Right atrium auricular region (tissue), 2 donors: ENCODE data around the gene SNORC. TPM values are rescaled to one million over a fixed set of nuclear protein-coding genes. Genes with fewer than 3 reads are reported as not detected.

Source experiments
- DNase-seq: peaks from one replicate; pipeline ENCODE4 v3.0.0-alpha.2; 2019; ENCODE audit warnings: low spot score
- H3K27ac ChIP-seq, 2 donors: fragments of 200-600 bp; sonication (generic); 1 replicate in 1 of 2; 2 replicates in 1 of 2; pipeline ENCODE4 v1.5.1; 2016 to 2019
- H3K27me3 ChIP-seq, 2 donors: fragments of 200-600 bp; sonication (generic); one replicate each; pipeline versions ENCODE4 v1.5.1 to v1.6.0; 2017 to 2019
- H3K36me3 ChIP-seq: fragments of 200-600 bp; sonication (generic); one replicate; pipeline ENCODE4 v1.5.1; 2016
- H3K4me1 ChIP-seq, 2 donors: fragments of 200-600 bp; sonication (generic); one replicate each; pipeline versions ENCODE4 v1.5.1 to v1.6.0; 2017 to 2019
- H3K4me3 ChIP-seq, 2 donors: fragments of 200-600 bp; sonication (generic); 1 replicate in 1 of 2; 2 replicates in 1 of 2; pipeline ENCODE4 v1.5.1; 2017 to 2019; ENCODE audit warnings: mild to moderate bottlenecking in 1 of 2, moderate library complexity in 1 of 2
- H3K9me3 ChIP-seq, 2 donors: fragments of 200-600 bp; sonication (generic); one replicate each; pipeline ENCODE4 v1.5.1; 2019
- total RNA-seq, 2 donors: library from RNA; depleted of rRNA; stranded (reverse); fragments of >200 nt; gene quantifications; one replicate each; pipeline ENCODE4 v1.1.0, GENCODE V29; 2016
- TF ChIP-seq, protein P1 (sequence below), 2 donors: fragments of 200-600 bp; sonication (generic); IDR thresholded peaks; one replicate each; pipeline ENCODE4 v1.5.1; 2019; ENCODE audit warnings: antibody characterized with exemption in 2 of 2

The SNORC gene
- total RNA-seq, 2 donors from 2014 or later, result 0.12 to 0.30 TPM

- Histone ChIP-seq H3K27me3 (no peaks in the 10 kb centered on the region), H3K9me3 (no peaks in the 10 kb centered on the region), H3K36me3 (no peaks in the 10 kb centered on the region), H3K4me1 (no peaks in the 10 kb centered on the region), H3K27ac (no peak overlapping the region), H3K4me3 (no peak overlapping the region)
- TF ChIP-seq, protein P1, sequence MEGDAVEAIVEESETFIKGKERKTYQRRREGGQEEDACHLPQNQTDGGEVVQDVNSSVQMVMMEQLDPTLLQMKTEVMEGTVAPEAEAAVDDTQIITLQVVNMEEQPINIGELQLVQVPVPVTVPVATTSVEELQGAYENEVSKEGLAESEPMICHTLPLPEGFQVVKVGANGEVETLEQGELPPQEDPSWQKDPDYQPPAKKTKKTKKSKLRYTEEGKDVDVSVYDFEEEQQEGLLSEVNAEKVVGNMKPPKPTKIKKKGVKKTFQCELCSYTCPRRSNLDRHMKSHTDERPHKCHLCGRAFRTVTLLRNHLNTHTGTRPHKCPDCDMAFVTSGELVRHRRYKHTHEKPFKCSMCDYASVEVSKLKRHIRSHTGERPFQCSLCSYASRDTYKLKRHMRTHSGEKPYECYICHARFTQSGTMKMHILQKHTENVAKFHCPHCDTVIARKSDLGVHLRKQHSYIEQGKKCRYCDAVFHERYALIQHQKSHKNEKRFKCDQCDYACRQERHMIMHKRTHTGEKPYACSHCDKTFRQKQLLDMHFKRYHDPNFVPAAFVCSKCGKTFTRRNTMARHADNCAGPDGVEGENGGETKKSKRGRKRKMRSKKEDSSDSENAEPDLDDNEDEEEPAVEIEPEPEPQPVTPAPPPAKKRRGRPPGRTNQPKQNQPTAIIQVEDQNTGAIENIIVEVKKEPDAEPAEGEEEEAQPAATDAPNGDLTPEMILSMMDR (IDR thresholded peaks at IDR 0.05), result no peak
- no peak for DNase-seq
These were observed 12.0 kb downstream of the SNORC start for GRCh38 chr2:232882085-232882484.

- Histone ChIP-seq H3K4me1 (no peaks in the 10 kb centered on the region), H3K27ac (no peak overlapping the region), H3K4me3 (no peak overlapping the region), H3K9me3 (no peaks in the 10 kb centered on the region), H3K27me3 (no peaks in the 10 kb centered on the region), H3K36me3 (no peaks in the 10 kb centered on the region)
- no peak for DNase-seq
- TF ChIP-seq, protein P1 (IDR thresholded peaks at IDR 0.05), result no peak
These were observed 12.5 kb downstream of the SNORC start for GRCh38 chr2:232882505-232883115.

GRCh38 chr2:232883116-232883721 lies 13.2 kb downstream of the SNORC start:
- H3K4me1 ChIP-seq, result no peaks in the 10 kb centered on the region
- no peaks in the 10 kb centered on the region for H3K27me3 ChIP-seq
- no peak overlapping the region for H3K27ac ChIP-seq
- H3K9me3 ChIP-seq, result no peaks in the 10 kb centered on the region
- TF ChIP-seq, protein P1 (IDR thresholded peaks at IDR 0.05), result no peak
- no peaks in the 10 kb centered on the region for H3K36me3 ChIP-seq
- H3K4me3 ChIP-seq, result no peak overlapping the region
- no peak for DNase-seq

- DNase-seq, result no peak
- no peaks in the 10 kb centered on the region for H3K36me3 ChIP-seq
- H3K4me3 ChIP-seq, result no peak overlapping the region
- no peaks in the 10 kb centered on the region for H3K4me1 ChIP-seq
- no peaks in the 10 kb centered on the region for H3K9me3 ChIP-seq
- H3K27ac ChIP-seq, result no peak overlapping the region
- no peaks in the 10 kb centered on the region for H3K27me3 ChIP-seq
- TF ChIP-seq, protein P1 (IDR thresholded peaks at IDR 0.05), result no peak
These were observed 13.9 kb downstream of the SNORC start for GRCh38 chr2:232884001-232884421.

DNA sequence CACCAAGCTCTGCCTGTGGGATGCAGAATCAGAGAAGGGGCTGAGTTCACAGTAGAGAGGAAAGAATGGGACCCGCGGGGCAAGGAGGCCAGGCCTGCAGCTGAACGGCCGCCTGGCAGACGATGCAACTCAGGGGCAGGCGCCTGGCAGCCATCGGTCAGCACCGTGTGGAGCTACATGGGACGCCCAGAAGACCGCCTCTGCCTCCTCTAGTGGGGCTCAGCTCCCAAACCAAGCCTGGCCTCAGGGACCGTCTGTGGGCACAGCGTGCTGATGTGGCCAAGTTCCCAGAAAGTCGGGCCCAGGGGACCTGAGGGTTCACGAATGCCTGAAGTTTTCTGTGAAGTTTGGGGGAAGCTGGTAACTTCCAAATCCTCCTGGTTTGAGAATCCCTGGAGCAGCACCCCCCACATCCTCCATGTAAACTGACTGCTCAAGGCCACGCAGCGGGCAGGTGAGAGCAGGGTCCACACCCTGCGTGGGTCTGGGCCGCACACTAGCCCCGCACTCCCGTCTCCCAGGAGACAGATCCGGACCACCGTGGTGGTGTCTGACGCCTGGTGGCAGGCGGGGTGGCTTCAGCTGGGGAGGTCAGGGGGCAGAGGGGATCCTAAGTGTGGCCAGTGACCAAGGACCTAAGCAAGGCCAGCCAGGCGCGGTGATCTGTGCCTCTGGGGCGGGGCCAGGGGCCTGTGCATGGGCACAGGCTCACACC lies 14.6 kb downstream of the SNORC start:
- TF ChIP-seq, protein P1 (IDR thresholded peaks at IDR 0.05), result no peak
- H3K4me3 ChIP-seq, result no peak overlapping the region
- no peak overlapping the region for H3K27ac ChIP-seq
- no peak for DNase-seq
- H3K27me3 ChIP-seq, result no peaks in the 10 kb centered on the region
- no peaks in the 10 kb centered on the region for H3K4me1 ChIP-seq
- H3K36me3 ChIP-seq, result no peaks in the 10 kb centered on the region
- no peaks in the 10 kb centered on the region for H3K9me3 ChIP-seq
